Measurements from ENCODE around the gene THSD7B. TPM values are rescaled to one million over a fixed set of nuclear protein-coding genes. Genes with fewer than 3 reads are reported as not detected.

The THSD7B gene
- total RNA-seq, 5 donors from 2014 or later (not counting 1 experiment from before 2014, with no cell fraction given) = not detected

DNA sequence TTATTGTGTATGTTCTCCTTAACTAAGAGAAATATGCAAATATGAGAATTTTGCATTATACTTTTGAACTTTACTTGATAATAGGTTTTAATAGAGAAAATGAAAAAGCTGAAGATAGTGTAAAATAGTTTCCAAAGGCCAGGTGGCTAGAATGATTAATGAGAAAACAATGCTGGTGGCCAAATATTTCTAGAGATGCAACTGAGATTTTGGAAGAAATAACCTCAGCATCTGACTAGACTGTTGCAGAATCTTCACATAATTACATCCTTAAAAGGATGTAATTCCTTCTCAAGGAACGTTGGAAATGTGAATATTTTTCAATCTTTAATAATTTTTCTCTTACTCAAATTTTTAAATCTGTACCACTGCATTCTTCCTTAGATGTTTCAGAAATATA is 434.4 kb downstream of the THSD7B start:
- WGBS (ENCODE audit: insufficient coverage) = no CpG with 5 or more reads among the region's 1 CpG
- Histone ChIP-seq H3K4me3 (ENCODE audit: control insufficient read depth in 1 of 2, extremely low read depth in 1 of 2, low read length in 1 of 2) (no peak overlapping the region), H3K27ac (ENCODE audit: low read length) (no peak overlapping the region), H3K27me3 (replicated peaks in 1 of 2; ENCODE audit: control insufficient read depth in 2 of 2, extremely low read depth in 1 of 2, insufficient read depth in 2 of 2, low read length in 1 of 2) (no peaks in the 10 kb centered on the region), H3K36me3 (ENCODE audit: control insufficient read depth in 2 of 2, extremely low read depth in 1 of 2, insufficient read depth in 1 of 2, low read length in 1 of 2) (no peaks in the 10 kb centered on the region), H3K9me3 (no peaks in the 10 kb centered on the region), H3K4me1 (ENCODE audit: control insufficient read depth in 1 of 2, extremely low read depth in 1 of 2, insufficient read depth in 2 of 2, low read length in 2 of 2) (no peaks in the 10 kb centered on the region)
- Mint-ChIP-seq H3K4me3 (no peak overlapping the region), H3K27me3 (peaks cover 2 to 4% of the 10 kb centered on the region in 2 donors), H3K9me3 (peaks cover 0 to 3% (median 0%) of the 10 kb centered on the region in 3 donors), H3K27ac (no peak overlapping the region), H3K4me1 (no peaks in the 10 kb centered on the region), H3K36me3 (no peaks in the 10 kb centered on the region)
- CTCF ChIA-PET = no interaction called here
- DNase-seq = no peak
- POLR2A ChIA-PET = no interaction called here
- no peak for ATAC-seq (replicated peaks in 1 of 4)

DNA sequence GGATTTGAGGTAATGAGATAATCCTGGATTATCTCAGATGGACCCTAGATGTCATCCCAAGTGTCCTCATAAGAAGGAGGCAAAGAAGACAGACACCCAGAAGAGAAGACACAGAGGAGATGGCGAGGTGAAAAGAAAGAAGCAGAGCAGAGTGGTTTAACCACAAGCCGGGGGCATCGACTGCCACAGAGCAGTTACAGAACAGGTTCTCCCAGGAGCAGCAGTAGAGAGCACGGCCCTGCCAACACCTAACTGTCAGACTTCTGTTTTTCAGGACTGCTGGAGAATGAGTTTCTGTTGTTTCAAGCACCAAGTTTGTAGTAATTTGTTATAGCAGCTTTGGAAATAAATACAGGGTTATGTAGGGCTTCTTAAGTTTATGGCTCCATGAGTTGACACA is 437.0 kb downstream of the THSD7B start:
- no peak overlapping the region for H3K27ac Mint-ChIP-seq
- H3K36me3 ChIP-seq (ENCODE audit: control insufficient read depth in 2 of 2, extremely low read depth in 1 of 2, insufficient read depth in 1 of 2, low read length in 1 of 2) = no peaks in the 10 kb centered on the region
- ChIA-PET CTCF (no interaction called here), POLR2A (no interaction called here)
- H3K27ac ChIP-seq (ENCODE audit: low read length) = no peak overlapping the region
- peaks cover 2 to 4% of the 10 kb centered on the region in 2 donors for H3K27me3 Mint-ChIP-seq
- no peaks in the 10 kb centered on the region for H3K27me3 ChIP-seq (replicated peaks in 1 of 2; ENCODE audit: control insufficient read depth in 2 of 2, extremely low read depth in 1 of 2, insufficient read depth in 2 of 2, low read length in 1 of 2)
- ATAC-seq (replicated peaks in 1 of 4) (no peak), DNase-seq (no peak)
- H3K36me3 Mint-ChIP-seq = no peaks in the 10 kb centered on the region
- 45% methylated on average over 4 of the region's 4 CpGs for WGBS (ENCODE audit: insufficient coverage)
- no peaks in the 10 kb centered on the region for H3K4me1 ChIP-seq (ENCODE audit: control insufficient read depth in 1 of 2, extremely low read depth in 1 of 2, insufficient read depth in 2 of 2, low read length in 2 of 2)
- no peak overlapping the region for H3K4me3 ChIP-seq (ENCODE audit: control insufficient read depth in 1 of 2, extremely low read depth in 1 of 2, low read length in 1 of 2)
- H3K4me3 Mint-ChIP-seq = no peak overlapping the region
- no peaks in the 10 kb centered on the region for H3K9me3 ChIP-seq
- H3K9me3 Mint-ChIP-seq = peaks cover 0 to 3% (median 0%) of the 10 kb centered on the region in 3 donors
- H3K4me1 Mint-ChIP-seq = no peaks in the 10 kb centered on the region

GRCh38 chr2:137205324-137205723 is 440.0 kb downstream of the THSD7B start:
- WGBS (ENCODE audit: insufficient coverage) = no CpG with 5 or more reads among the region's 3 CpGs
- H3K27ac Mint-ChIP-seq = no peak overlapping the region
- no peak overlapping the region for H3K4me3 Mint-ChIP-seq
- no peaks in the 10 kb centered on the region for H3K4me1 Mint-ChIP-seq
- DNase-seq (no peak), ATAC-seq (replicated peaks in 1 of 4) (no peak)
- no peaks in the 10 kb centered on the region for H3K4me1 ChIP-seq (ENCODE audit: control insufficient read depth in 1 of 2, extremely low read depth in 1 of 2, insufficient read depth in 2 of 2, low read length in 2 of 2)
- ChIA-PET POLR2A (no interaction called here), CTCF (no interaction called here)
- no peaks in the 10 kb centered on the region for H3K9me3 ChIP-seq
- H3K36me3 ChIP-seq (ENCODE audit: control insufficient read depth in 2 of 2, extremely low read depth in 1 of 2, insufficient read depth in 1 of 2, low read length in 1 of 2) = no peaks in the 10 kb centered on the region
- H3K4me3 ChIP-seq (ENCODE audit: control insufficient read depth in 1 of 2, extremely low read depth in 1 of 2, low read length in 1 of 2) = no peak overlapping the region
- H3K27me3 ChIP-seq (replicated peaks in 1 of 2; ENCODE audit: control insufficient read depth in 2 of 2, extremely low read depth in 1 of 2, insufficient read depth in 2 of 2, low read length in 1 of 2) = no peaks in the 10 kb centered on the region
- peaks cover 0 to 3% (median 0%) of the 10 kb centered on the region in 3 donors for H3K9me3 Mint-ChIP-seq
- no peak overlapping the region for H3K27ac ChIP-seq (ENCODE audit: low read length)
- no peaks in the 10 kb centered on the region for H3K36me3 Mint-ChIP-seq
- H3K27me3 Mint-ChIP-seq = peaks cover 2 to 4% of the 10 kb centered on the region in 2 donors

DNA sequence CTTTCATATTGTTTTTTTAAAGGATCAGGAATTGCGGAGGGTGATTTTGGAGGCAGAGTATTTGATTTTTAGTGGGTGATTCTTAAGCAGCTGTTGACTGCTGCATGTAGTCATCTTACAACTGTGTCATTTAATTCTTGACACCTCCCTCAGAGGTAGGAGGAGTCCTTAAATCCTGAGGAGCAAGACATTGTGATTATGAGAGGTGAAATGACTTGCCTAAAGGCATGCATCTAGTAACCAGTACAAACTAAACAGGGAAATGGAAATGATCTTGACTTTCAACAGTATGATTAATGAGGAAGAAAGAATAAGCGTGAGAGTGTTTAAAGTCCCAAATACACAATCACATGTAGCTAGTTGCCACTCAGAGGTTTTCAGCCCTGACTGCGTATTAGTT is 440.7 kb downstream of the THSD7B start:
- Mint-ChIP-seq H3K36me3 (no peaks in the 10 kb centered on the region), H3K4me3 (no peak overlapping the region), H3K27me3 (peaks cover 2 to 4% of the 10 kb centered on the region in 2 donors), H3K27ac (no peak overlapping the region), H3K9me3 (peaks cover 0 to 3% (median 0%) of the 10 kb centered on the region in 3 donors), H3K4me1 (no peaks in the 10 kb centered on the region)
- Histone ChIP-seq H3K4me3 (ENCODE audit: control insufficient read depth in 1 of 2, extremely low read depth in 1 of 2, low read length in 1 of 2) (no peak overlapping the region), H3K27ac (ENCODE audit: low read length) (no peak overlapping the region), H3K9me3 (no peaks in the 10 kb centered on the region), H3K36me3 (ENCODE audit: control insufficient read depth in 2 of 2, extremely low read depth in 1 of 2, insufficient read depth in 1 of 2, low read length in 1 of 2) (no peaks in the 10 kb centered on the region), H3K27me3 (replicated peaks in 1 of 2; ENCODE audit: control insufficient read depth in 2 of 2, extremely low read depth in 1 of 2, insufficient read depth in 2 of 2, low read length in 1 of 2) (no peaks in the 10 kb centered on the region), H3K4me1 (ENCODE audit: control insufficient read depth in 1 of 2, extremely low read depth in 1 of 2, insufficient read depth in 2 of 2, low read length in 2 of 2) (no peaks in the 10 kb centered on the region)
- POLR2A ChIA-PET = no interaction called here
- CTCF ChIA-PET = no interaction called here
- DNase-seq = no peak
- no CpG with 5 or more reads among the region's 3 CpGs for WGBS (ENCODE audit: insufficient coverage)
- no peak for ATAC-seq (replicated peaks in 1 of 4)

GRCh38 chr2:137207030-137207429 is 441.7 kb downstream of the THSD7B start:
- no peaks in the 10 kb centered on the region for H3K4me1 ChIP-seq (ENCODE audit: control insufficient read depth in 1 of 2, extremely low read depth in 1 of 2, insufficient read depth in 2 of 2, low read length in 2 of 2)
- H3K9me3 Mint-ChIP-seq = peaks cover 0 to 3% (median 0%) of the 10 kb centered on the region in 3 donors
- no peaks in the 10 kb centered on the region for H3K9me3 ChIP-seq
- no peak overlapping the region for H3K27ac Mint-ChIP-seq
- no peak for DNase-seq
- H3K27me3 ChIP-seq (replicated peaks in 1 of 2; ENCODE audit: control insufficient read depth in 2 of 2, extremely low read depth in 1 of 2, insufficient read depth in 2 of 2, low read length in 1 of 2) = no peaks in the 10 kb centered on the region
- CTCF ChIA-PET = no interaction called here
- no peak overlapping the region for H3K4me3 ChIP-seq (ENCODE audit: control insufficient read depth in 1 of 2, extremely low read depth in 1 of 2, low read length in 1 of 2)
- WGBS (ENCODE audit: insufficient coverage) = no CpG with 5 or more reads among the region's 1 CpG
- no peaks in the 10 kb centered on the region for H3K4me1 Mint-ChIP-seq
- no peak overlapping the region for H3K27ac ChIP-seq (ENCODE audit: low read length)
- POLR2A ChIA-PET = no interaction called here
- H3K36me3 Mint-ChIP-seq = no peaks in the 10 kb centered on the region
- no peak overlapping the region for H3K4me3 Mint-ChIP-seq
- H3K36me3 ChIP-seq (ENCODE audit: control insufficient read depth in 2 of 2, extremely low read depth in 1 of 2, insufficient read depth in 1 of 2, low read length in 1 of 2) = no peaks in the 10 kb centered on the region
- peaks cover 2 to 4% of the 10 kb centered on the region in 2 donors for H3K27me3 Mint-ChIP-seq
- no peak for ATAC-seq (replicated peaks in 1 of 4)

DNA sequence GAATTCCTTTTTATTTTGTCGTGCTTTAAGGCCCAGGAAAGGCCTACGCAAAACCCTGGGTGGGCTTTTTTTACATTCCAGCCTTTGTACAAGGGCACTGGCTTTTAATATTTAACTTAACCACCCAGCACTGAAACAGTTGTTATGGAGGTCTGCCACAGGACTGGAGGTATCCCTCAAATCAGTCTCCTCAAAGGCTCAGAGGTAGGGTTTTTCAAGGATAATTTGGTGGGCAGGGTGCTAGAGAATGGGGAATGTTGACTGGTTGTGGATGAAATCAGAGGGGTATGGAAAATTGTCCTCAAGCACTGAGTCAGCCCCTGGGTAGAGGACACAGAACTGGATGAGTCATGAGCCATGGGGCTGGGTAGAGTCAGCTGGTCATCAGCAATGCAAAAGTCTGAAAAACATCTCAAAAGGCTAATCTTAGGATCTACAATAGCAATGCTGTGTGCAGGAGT is 443.1 kb downstream of the THSD7B start:
- Histone ChIP-seq H3K27me3 (replicated peaks in 1 of 2; ENCODE audit: control insufficient read depth in 2 of 2, extremely low read depth in 1 of 2, insufficient read depth in 2 of 2, low read length in 1 of 2) (no peaks in the 10 kb centered on the region), H3K4me1 (ENCODE audit: control insufficient read depth in 1 of 2, extremely low read depth in 1 of 2, insufficient read depth in 2 of 2, low read length in 2 of 2) (no peaks in the 10 kb centered on the region), H3K9me3 (no peaks in the 10 kb centered on the region), H3K36me3 (ENCODE audit: control insufficient read depth in 2 of 2, extremely low read depth in 1 of 2, insufficient read depth in 1 of 2, low read length in 1 of 2) (no peaks in the 10 kb centered on the region), H3K4me3 (ENCODE audit: control insufficient read depth in 1 of 2, extremely low read depth in 1 of 2, low read length in 1 of 2) (no peak overlapping the region), H3K27ac (ENCODE audit: low read length) (no peak overlapping the region)
- no peak for ATAC-seq (replicated peaks in 1 of 4)
- Mint-ChIP-seq H3K27me3 (no peaks in the 10 kb centered on the region), H3K27ac (no peak overlapping the region), H3K36me3 (no peaks in the 10 kb centered on the region), H3K4me1 (no peaks in the 10 kb centered on the region), H3K9me3 (peaks cover 0 to 3% (median 0%) of the 10 kb centered on the region in 3 donors), H3K4me3 (no peak overlapping the region)
- no peak for DNase-seq
- ChIA-PET CTCF (no interaction called here), POLR2A (no interaction called here)
- 33% methylated on average over 1 of the region's 2 CpGs for WGBS (ENCODE audit: insufficient coverage)

GRCh38 chr2:137210039-137210438 is 444.7 kb downstream of the THSD7B start:
- H3K36me3 ChIP-seq (ENCODE audit: control insufficient read depth in 2 of 2, extremely low read depth in 1 of 2, insufficient read depth in 1 of 2, low read length in 1 of 2) = no peaks in the 10 kb centered on the region
- no peaks in the 10 kb centered on the region for H3K27me3 ChIP-seq (replicated peaks in 1 of 2; ENCODE audit: control insufficient read depth in 2 of 2, extremely low read depth in 1 of 2, insufficient read depth in 2 of 2, low read length in 1 of 2)
- no peak overlapping the region for H3K4me3 ChIP-seq (ENCODE audit: control insufficient read depth in 1 of 2, extremely low read depth in 1 of 2, low read length in 1 of 2)
- no peak overlapping the region for H3K27ac ChIP-seq (ENCODE audit: low read length)
- ChIA-PET POLR2A (no interaction called here), CTCF (no interaction called here)
- no peaks in the 10 kb centered on the region for H3K9me3 ChIP-seq
- Mint-ChIP-seq H3K27me3 (no peaks in the 10 kb centered on the region), H3K9me3 (peaks cover 0 to 3% (median 0%) of the 10 kb centered on the region in 3 donors), H3K36me3 (no peaks in the 10 kb centered on the region), H3K4me1 (no peaks in the 10 kb centered on the region), H3K27ac (no peak overlapping the region), H3K4me3 (no peak overlapping the region)
- H3K4me1 ChIP-seq (ENCODE audit: control insufficient read depth in 1 of 2, extremely low read depth in 1 of 2, insufficient read depth in 2 of 2, low read length in 2 of 2) = no peaks in the 10 kb centered on the region
- DNase-seq = no peak
- ATAC-seq (replicated peaks in 1 of 4) = no peak
